GM23248 (cell line): Measurements from ENCODE around the gene P2RX7.

Source experiments
- EZH2 ChIP-seq: fragments of 200-600 bp; sonication (generic); IDR thresholded peaks from 2 replicates; pipeline ENCODE4 v1.6.1; 2018; ENCODE audit warnings: antibody characterized with exemption, mild to moderate bottlenecking; ENCODE audit not compliant: insufficient read depth, poor library complexity, severe bottlenecking
- EZH2phosphoT487 ChIP-seq: fragments of 200-600 bp; sonication (generic); IDR thresholded peaks from 2 replicates; pipeline ENCODE4 v1.6.1; 2018; ENCODE audit warnings: antibody characterized with exemption, moderate library complexity, mild to moderate bottlenecking, low read depth; ENCODE audit not compliant: insufficient read depth

DNA sequence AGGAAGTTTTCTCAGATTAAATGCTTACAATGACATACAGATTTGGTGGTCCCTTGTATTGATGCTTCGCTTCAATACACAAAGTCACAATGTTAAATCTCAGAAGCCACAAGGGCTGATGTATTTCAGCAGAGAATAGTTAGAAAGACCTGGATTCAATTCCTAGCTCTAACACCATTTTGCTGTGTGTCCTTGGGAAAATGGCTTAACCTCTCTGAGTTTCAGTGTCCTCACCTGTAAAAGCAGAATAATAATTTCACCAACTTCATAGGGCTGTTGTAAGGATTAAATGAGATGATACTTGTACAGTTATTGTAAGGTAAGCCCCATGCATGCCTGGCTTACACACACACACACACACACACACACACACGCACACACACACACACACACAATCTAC lies 30.3 kb downstream of the P2RX7 start:
- no peak for TF ChIP-seq EZH2
- TF ChIP-seq EZH2phosphoT487 = no peak
